GM23338 (cell line): Measurements from ENCODE around the gene CD46.

ENCODE experiments used
- CTCF ChIP-seq, 2 experiments: fragments of 200-600 bp in 1 of 2; sonication (generic) in 1 of 2; conservative IDR thresholded peaks; 2 replicates each; pipeline versions ENCODE4 v1.5.1 to v1.6.1; 2016 to 2017; ENCODE audit warnings: antibody characterized with exemption in 2 of 2, low read depth in 2 of 2, mild to moderate bottlenecking in 2 of 2, moderate library complexity in 1 of 2
- ETS1 ChIP-seq: IDR thresholded peaks from 2 replicates; pipeline ENCODE4 v1.6.1; 2016; ENCODE audit warnings: antibody characterized with exemption
- EZH2 ChIP-seq: fragments of 200-600 bp; sonication (generic); IDR thresholded peaks from one replicate; pipeline ENCODE4 v1.8.0; 2017; ENCODE audit warnings: antibody characterized with exemption, mild to moderate bottlenecking, low read depth; ENCODE audit not compliant: unreplicated experiment
- EZH2phosphoT487 ChIP-seq: fragments of 200-600 bp; sonication (generic); IDR thresholded peaks from one replicate; pipeline ENCODE4 v1.8.1; 2018; ENCODE audit warnings: antibody characterized with exemption; ENCODE audit not compliant: unreplicated experiment
- JUNB ChIP-seq: IDR thresholded peaks from one replicate; pipeline ENCODE4 v1.6.1; 2016; ENCODE audit warnings: antibody characterized with exemption; ENCODE audit not compliant: unreplicated experiment
- NANOG ChIP-seq: IDR thresholded peaks from 2 replicates; pipeline ENCODE4 v1.6.1; 2016; ENCODE audit warnings: antibody characterized with exemption, borderline replicate concordance
- POLR2AphosphoS5 ChIP-seq: IDR thresholded peaks from 2 replicates; pipeline ENCODE4 v1.6.1; 2016; ENCODE audit warnings: antibody characterized with exemption, low read depth
- REST ChIP-seq: IDR thresholded peaks from one replicate; pipeline ENCODE4 v1.6.1; 2018; ENCODE audit warnings: antibody characterized with exemption; ENCODE audit not compliant: unreplicated experiment
- STAT1 ChIP-seq: IDR thresholded peaks from one replicate; pipeline ENCODE4 v1.6.1; 2016; ENCODE audit warnings: antibody characterized with exemption; ENCODE audit not compliant: unreplicated experiment
- ZNF114 ChIP-seq: fragments of 250-450 bp; sonication (Bioruptor Pico); IDR thresholded peaks from 2 replicates; pipeline ENCODE4 v1.5.0; 2020; ENCODE audit warnings: mild to moderate bottlenecking, moderate library complexity

- no peak for TF ChIP-seq CTCF (conservative IDR thresholded peaks at IDR 0.05; ENCODE audit: low read depth in 2 of 2)
- no peak for TF ChIP-seq REST
- TF ChIP-seq EZH2phosphoT487 = no peak
- TF ChIP-seq POLR2AphosphoS5 = no peak
- no peak for TF ChIP-seq ZNF114 (CRISPR knock-in tag)
- no peak for TF ChIP-seq EZH2
- no peak for TF ChIP-seq STAT1
- TF ChIP-seq NANOG = no peak
- no peak for TF ChIP-seq ETS1
- no peak for TF ChIP-seq JUNB
Observed at GRCh38 chr1:207833956-207834660, 82.3 kb downstream of the CD46 start.
